DND-41 (cell line): ENCODE data around the gene IARS2.

ENCODE experiments used
- CTCF ChIP-seq: IDR thresholded peaks from 2 replicates; pipeline ENCODE4 v1.5.1; 2012; ENCODE audit warnings: borderline replicate concordance, low read length, moderate library complexity, mild to moderate bottlenecking; ENCODE audit not compliant: poor library complexity, severe bottlenecking; ENCODE audit errors: extremely low read depth
- EZH2 ChIP-seq: IDR thresholded peaks from 3 replicates; pipeline ENCODE4 v1.6.1; 2012; ENCODE audit warnings: borderline replicate concordance, low read depth, mild to moderate bottlenecking, moderate library complexity, low read length, inconsistent platforms; ENCODE audit not compliant: severe bottlenecking

DNA sequence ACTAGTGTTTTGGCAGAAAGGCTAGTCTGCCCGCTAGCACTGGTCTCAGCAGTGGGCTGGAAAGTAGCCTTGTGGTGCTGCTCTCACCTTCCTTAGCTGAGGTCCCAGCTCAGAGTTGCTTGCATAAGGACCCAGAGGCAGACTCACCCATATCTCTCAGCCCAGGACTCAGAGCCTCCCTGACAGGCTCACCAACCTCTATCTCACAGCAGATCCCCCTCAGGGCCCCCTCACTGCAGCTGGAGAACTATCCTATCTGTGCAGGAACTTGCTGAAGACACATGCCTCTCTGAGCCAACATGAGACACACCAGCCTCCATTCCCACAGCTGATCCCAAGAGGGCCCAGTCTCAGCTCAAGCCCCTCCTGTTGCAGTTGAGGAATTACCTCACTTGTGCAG is 82.6 kb downstream of the IARS2 start:
- TF ChIP-seq CTCF (no peak), EZH2 (no peak)
